HG03159 (cell line): ENCODE measurements around the gene SEC24B.
"Not testable (repeated sequence)": the region's sequence is repeated elsewhere in the genome, so short reads cannot be mapped to it uniquely, and the experiment has no call there.

Source experiments
- ATAC-seq: cut with Tn5 transposase; IDR thresholded peaks from one replicate; pipeline ENCODE4 v1.9.1; 2021; ENCODE audit warnings: mild to moderate bottlenecking, moderate library complexity; ENCODE audit not compliant: unreplicated experiment

The SEC24B gene

GRCh38 chr4:109497511-109497910, 63.9 kb downstream of the SEC24B start:
- ATAC-seq: no peak

GRCh38 chr4:109499513-109499912, 65.9 kb downstream of the SEC24B start:
- no peak for ATAC-seq

GRCh38 chr4:109506890-109507289, 73.3 kb downstream of the SEC24B start:
- ATAC-seq: no peak

GRCh38 chr4:109510687-109511086, 77.1 kb downstream of the SEC24B start:
- no peak for ATAC-seq

GRCh38 chr4:109511414-109511813, 77.8 kb downstream of the SEC24B start:
- ATAC-seq: no peak

GRCh38 chr4:109513368-109513767, 79.8 kb downstream of the SEC24B start:
- not testable (repeated sequence) for ATAC-seq

GRCh38 chr4:109532182-109532581, 98.6 kb downstream of the SEC24B start:
- ATAC-seq: no peak

GRCh38 chr4:109545401-109545800, 111.8 kb downstream of the SEC24B start:
- ATAC-seq: no peak

GRCh38 chr4:109547394-109547793, 113.8 kb downstream of the SEC24B start:
- no peak for ATAC-seq

GRCh38 chr4:109548655-109549054, 115.0 kb downstream of the SEC24B start:
- ATAC-seq: no peak

- ATAC-seq: no peak
Observed at GRCh38 chr4:109552237-109552636, 118.6 kb downstream of the SEC24B start.

- no peak for ATAC-seq
Observed at GRCh38 chr4:109553130-109553529, 119.5 kb downstream of the SEC24B start.

- ATAC-seq: no peak
Observed at GRCh38 chr4:109554971-109555370, 121.4 kb downstream of the SEC24B start.

GRCh38 chr4:109557433-109557832, 123.8 kb downstream of the SEC24B start:
- no peak for ATAC-seq

GRCh38 chr4:109558095-109558494, 124.5 kb downstream of the SEC24B start:
- ATAC-seq: not testable (repeated sequence)

GRCh38 chr4:109559625-109559982, 126.0 kb downstream of the SEC24B start:
- peak; percentile 26 for ATAC-seq

- ATAC-seq: peak; percentile 92
Observed at GRCh38 chr4:109559983-109560686, 126.5 kb downstream of the SEC24B start, which contains the start of gene MCUB. Gene MCUB (plus strand): TSS chr4:109560246. CDS start chr4:109560338, 92 bp downstream.

- ATAC-seq: peak; percentile 73
Observed at GRCh38 chr4:109560687-109561461, 127.3 kb downstream of the SEC24B start.

GRCh38 chr4:109562457-109563239, 129.0 kb downstream of the SEC24B start:
- ATAC-seq: no peak

- no peak for ATAC-seq
Observed at GRCh38 chr4:109571494-109571893, 137.9 kb downstream of the SEC24B start.

- no peak for ATAC-seq
Observed at GRCh38 chr4:109572154-109572553, 138.5 kb downstream of the SEC24B start.
